DMS79 (cell line): ENCODE measurements around the gene HLCS.

Experiments
- DNase-seq: peaks from one replicate; lab custom pipeline; 2025; lab: John Stamatoyannopoulos, UW

HLCS gene

GRCh38 chr21:36806103-36806502 is 160.4 kb downstream of the HLCS start:
- no peak for DNase-seq

GRCh38 chr21:36804874-36805611 is 161.4 kb downstream of the HLCS start:
- no peak for DNase-seq

GRCh38 chr21:36803816-36804439 is 162.5 kb downstream of the HLCS start:
- peak; percentile 67 for DNase-seq

GRCh38 chr21:36803051-36803645 is 163.3 kb downstream of the HLCS start:
- DNase-seq, result no peak

- DNase-seq, result no peak
Observed at GRCh38 chr21:36800734-36801133, 165.7 kb downstream of the HLCS start.

GRCh38 chr21:36799869-36800268 is 166.6 kb downstream of the HLCS start:
- DNase-seq, result no peak

- DNase-seq, result no peak
Observed at GRCh38 chr21:36798491-36798890, 168.0 kb downstream of the HLCS start.

GRCh38 chr21:36796070-36796469 is 170.4 kb downstream of the HLCS start:
- no peak for DNase-seq

GRCh38 chr21:36792505-36792967 is 173.9 kb downstream of the HLCS start:
- peak; percentile 58 for DNase-seq

- DNase-seq, result peak; percentile 39
Observed at GRCh38 chr21:36791695-36792470, 174.6 kb downstream of the HLCS start.

- no peak for DNase-seq
Observed at GRCh38 chr21:36791180-36791579, 175.3 kb downstream of the HLCS start.

- no peak for DNase-seq
Observed at GRCh38 chr21:36790616-36791015, 175.9 kb downstream of the HLCS start.

- no peak for DNase-seq
Observed at GRCh38 chr21:36788120-36788638, 178.3 kb downstream of the HLCS start.

GRCh38 chr21:36786186-36786585 is 180.3 kb downstream of the HLCS start:
- DNase-seq, result no peak

GRCh38 chr21:36785615-36786014 is 180.9 kb downstream of the HLCS start:
- DNase-seq, result no peak

GRCh38 chr21:36784947-36785346 is 181.5 kb downstream of the HLCS start:
- no peak for DNase-seq

- DNase-seq, result peak; percentile 29
Observed at GRCh38 chr21:36783612-36784374, 182.7 kb downstream of the HLCS start.

GRCh38 chr21:36780861-36781260 is 185.6 kb downstream of the HLCS start:
- DNase-seq, result no peak

GRCh38 chr21:36776981-36777617 is 189.4 kb downstream of the HLCS start:
- DNase-seq, result no peak

- DNase-seq, result no peak
Observed at GRCh38 chr21:36773995-36774394, 192.5 kb downstream of the HLCS start.

- DNase-seq, result peak; percentile 31
Observed at GRCh38 chr21:36773117-36773516, 193.4 kb downstream of the HLCS start.
